ENCODE results near the gene MSLN.
"Not testable (repeated sequence)": the region's sequence is repeated elsewhere in the genome, so short reads cannot be mapped to it uniquely, and the experiment has no call there.

Gene MSLN

DNA sequence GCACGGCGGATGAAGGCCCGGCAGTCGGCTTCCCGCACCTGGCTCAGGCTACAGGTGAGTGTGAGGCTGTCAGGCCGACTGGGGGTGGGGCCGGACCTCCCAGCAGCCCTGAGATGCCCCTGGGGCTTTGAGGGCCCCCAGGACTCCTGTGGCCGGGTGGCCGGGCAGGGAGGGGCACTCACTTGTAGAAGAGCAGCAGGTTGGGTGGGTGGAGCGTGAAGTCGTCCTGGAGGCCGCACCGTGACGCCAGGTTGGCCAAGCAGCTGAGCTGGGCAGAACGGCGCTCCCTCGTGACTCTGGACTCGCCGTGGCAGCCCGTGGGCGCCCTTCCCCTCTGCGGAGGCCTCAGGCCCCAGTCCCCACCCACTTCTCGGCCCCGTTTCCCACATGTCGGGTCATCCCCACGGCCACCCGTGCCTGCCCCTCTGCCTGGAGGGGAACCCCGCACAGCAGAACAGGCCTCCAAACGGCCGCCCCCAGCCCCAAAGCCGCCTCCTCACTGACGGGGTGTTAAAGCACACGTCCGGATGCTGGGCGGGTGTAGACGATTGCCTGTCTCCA is 14.8 kb downstream of the MSLN start:
- Histone ChIP-seq H3K4me3 (ENCODE audit: low read length in 2 of 2) (no peak overlapping the region), H3K27ac (ENCODE audit: low read depth in 2 of 2, low read length in 2 of 2) (no peak overlapping the region), H3K36me3 (ENCODE audit: control insufficient read depth in 2 of 2, insufficient read depth in 2 of 2, low read length in 2 of 2) (no peaks in the 10 kb centered on the region), H3K27me3 (ENCODE audit: control insufficient read depth in 2 of 2, insufficient read depth in 2 of 2, low read length in 2 of 2) (peaks cover 4 to 12% of the 10 kb centered on the region in 2 donors), H3K9me3 (ENCODE audit: control insufficient read depth in 2 of 2, low read length in 2 of 2) (no peaks in the 10 kb centered on the region), H3K4me1 (ENCODE audit: control insufficient read depth in 2 of 2, insufficient read depth in 2 of 2, low read length in 2 of 2) (no peaks in the 10 kb centered on the region), H3K9ac (ENCODE audit: low read depth in 1 of 2, low read length in 2 of 2) (no peak overlapping the region)

DNA sequence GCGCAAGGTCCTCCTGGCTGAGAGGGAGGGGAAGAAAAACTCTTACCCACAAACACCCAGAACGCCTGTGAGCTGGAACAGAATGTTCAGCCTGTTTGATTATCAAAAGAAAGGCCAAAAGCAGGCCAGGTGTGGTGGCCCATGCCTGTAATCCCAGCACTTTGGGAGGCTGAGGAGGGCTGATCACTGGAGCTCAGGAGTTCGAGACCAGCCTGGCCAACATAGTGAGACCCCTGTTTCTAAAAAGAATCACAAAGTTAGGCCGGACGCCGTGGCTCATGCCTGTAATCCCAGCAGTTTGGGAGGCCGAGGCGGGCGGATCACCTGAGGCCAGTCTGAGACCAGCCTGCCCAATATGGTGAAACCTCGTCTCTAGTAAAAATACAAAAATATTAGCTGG is 15.8 kb downstream of the MSLN start:
- not testable (repeated sequence) for H3K9me3 ChIP-seq (ENCODE audit: control insufficient read depth in 2 of 2, low read length in 2 of 2); H3K36me3 ChIP-seq (ENCODE audit: control insufficient read depth in 2 of 2, insufficient read depth in 2 of 2, low read length in 2 of 2); H3K4me1 ChIP-seq (ENCODE audit: control insufficient read depth in 2 of 2, insufficient read depth in 2 of 2, low read length in 2 of 2); H3K27ac ChIP-seq (ENCODE audit: low read depth in 2 of 2, low read length in 2 of 2); H3K4me3 ChIP-seq (ENCODE audit: low read length in 2 of 2); H3K9ac ChIP-seq (ENCODE audit: low read depth in 1 of 2, low read length in 2 of 2)
- peaks cover 5 to 19% of the 10 kb centered on the region in 2 donors for H3K27me3 ChIP-seq (ENCODE audit: control insufficient read depth in 2 of 2, insufficient read depth in 2 of 2, low read length in 2 of 2)

DNA sequence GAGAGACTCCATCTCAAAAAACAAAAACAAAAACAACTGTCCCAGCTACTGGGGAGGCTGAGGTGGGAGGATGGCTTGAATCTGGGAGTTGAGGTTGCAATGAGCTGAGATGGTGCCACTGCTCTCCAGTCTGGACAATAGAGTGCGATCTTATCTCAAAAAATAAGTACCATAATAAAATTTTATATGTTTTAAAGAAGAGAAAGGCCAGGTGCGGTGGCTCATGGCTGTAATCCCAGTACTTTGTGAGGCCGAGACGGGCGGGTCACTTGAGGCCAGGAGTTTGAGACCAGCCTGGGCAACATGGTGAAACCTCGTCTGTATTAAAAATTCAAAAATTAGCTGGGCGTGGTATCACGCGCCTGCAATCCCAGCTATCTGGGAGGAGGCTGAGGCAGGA is 16.3 kb downstream of the MSLN start:
- no peak overlapping the region for H3K4me3 ChIP-seq (ENCODE audit: low read length in 2 of 2)
- H3K27ac ChIP-seq (ENCODE audit: low read depth in 2 of 2, low read length in 2 of 2), result no peak overlapping the region
- no peaks in the 10 kb centered on the region for H3K4me1 ChIP-seq (ENCODE audit: control insufficient read depth in 2 of 2, insufficient read depth in 2 of 2, low read length in 2 of 2)
- no peaks in the 10 kb centered on the region for H3K36me3 ChIP-seq (ENCODE audit: control insufficient read depth in 2 of 2, insufficient read depth in 2 of 2, low read length in 2 of 2)
- no peaks in the 10 kb centered on the region for H3K9me3 ChIP-seq (ENCODE audit: control insufficient read depth in 2 of 2, low read length in 2 of 2)
- no peak overlapping the region for H3K9ac ChIP-seq (ENCODE audit: low read depth in 1 of 2, low read length in 2 of 2)
- H3K27me3 ChIP-seq (ENCODE audit: control insufficient read depth in 2 of 2, insufficient read depth in 2 of 2, low read length in 2 of 2), result peaks cover 5 to 18% of the 10 kb centered on the region in 2 donors

DNA sequence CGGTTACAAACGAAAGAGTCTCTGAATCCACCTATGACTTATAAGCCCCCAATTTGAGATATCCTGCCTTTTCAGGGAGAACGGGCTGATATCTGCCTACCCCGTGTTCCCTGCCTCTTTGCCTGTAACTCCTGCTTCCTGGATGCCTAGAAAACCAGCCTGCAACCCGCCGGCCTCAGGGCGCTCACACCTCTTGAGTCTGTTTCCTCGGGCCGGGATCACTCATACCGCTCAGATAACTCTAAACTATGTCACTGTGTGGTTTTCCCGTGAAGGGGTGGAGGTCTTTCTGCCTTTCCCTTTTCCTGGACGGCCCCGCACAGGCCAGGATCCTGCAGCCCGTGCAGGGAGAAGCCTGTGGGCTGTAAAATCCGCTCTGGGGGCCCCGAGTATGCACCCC is 17.3 kb downstream of the MSLN start:
- Histone ChIP-seq H3K27me3 (ENCODE audit: control insufficient read depth in 2 of 2, insufficient read depth in 2 of 2, low read length in 2 of 2) (peaks cover 7 to 25% of the 10 kb centered on the region in 2 donors), H3K9ac (ENCODE audit: low read depth in 1 of 2, low read length in 2 of 2) (no peak overlapping the region), H3K36me3 (ENCODE audit: control insufficient read depth in 2 of 2, insufficient read depth in 2 of 2, low read length in 2 of 2) (no peaks in the 10 kb centered on the region), H3K4me1 (ENCODE audit: control insufficient read depth in 2 of 2, insufficient read depth in 2 of 2, low read length in 2 of 2) (no peaks in the 10 kb centered on the region), H3K27ac (ENCODE audit: low read depth in 2 of 2, low read length in 2 of 2) (no peak overlapping the region), H3K9me3 (ENCODE audit: control insufficient read depth in 2 of 2, low read length in 2 of 2) (no peaks in the 10 kb centered on the region), H3K4me3 (ENCODE audit: low read length in 2 of 2) (no peak overlapping the region)

DNA sequence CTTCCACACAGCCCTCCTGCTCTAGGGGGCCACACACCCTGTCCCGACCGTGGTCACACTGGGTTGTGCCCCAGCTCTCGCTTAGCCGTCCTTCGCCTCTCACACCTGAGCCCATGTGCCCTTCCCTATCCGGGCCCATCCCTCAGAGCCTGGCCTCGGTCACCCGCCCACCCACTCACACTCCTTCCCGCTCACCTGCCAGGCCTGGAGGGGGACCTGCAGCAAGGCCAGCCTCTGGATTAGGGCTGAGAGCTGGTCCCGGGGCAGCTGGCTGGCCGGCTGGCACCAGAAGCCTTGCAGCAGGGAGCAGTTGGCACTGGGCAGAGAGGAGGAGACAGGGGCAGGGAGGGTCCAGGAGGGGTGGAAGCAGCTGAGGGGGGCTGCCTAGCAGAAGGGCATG is 17.9 kb downstream of the MSLN start:
- Histone ChIP-seq H3K27me3 (ENCODE audit: control insufficient read depth in 2 of 2, insufficient read depth in 2 of 2, low read length in 2 of 2) (peaks cover 13 to 31% of the 10 kb centered on the region in 2 donors), H3K27ac (ENCODE audit: low read depth in 2 of 2, low read length in 2 of 2) (no peak overlapping the region), H3K9ac (ENCODE audit: low read depth in 1 of 2, low read length in 2 of 2) (no peak overlapping the region), H3K9me3 (ENCODE audit: control insufficient read depth in 2 of 2, low read length in 2 of 2) (no peaks in the 10 kb centered on the region), H3K36me3 (ENCODE audit: control insufficient read depth in 2 of 2, insufficient read depth in 2 of 2, low read length in 2 of 2) (no peaks in the 10 kb centered on the region), H3K4me1 (ENCODE audit: control insufficient read depth in 2 of 2, insufficient read depth in 2 of 2, low read length in 2 of 2) (no peaks in the 10 kb centered on the region), H3K4me3 (ENCODE audit: low read length in 2 of 2) (no peak overlapping the region)

DNA sequence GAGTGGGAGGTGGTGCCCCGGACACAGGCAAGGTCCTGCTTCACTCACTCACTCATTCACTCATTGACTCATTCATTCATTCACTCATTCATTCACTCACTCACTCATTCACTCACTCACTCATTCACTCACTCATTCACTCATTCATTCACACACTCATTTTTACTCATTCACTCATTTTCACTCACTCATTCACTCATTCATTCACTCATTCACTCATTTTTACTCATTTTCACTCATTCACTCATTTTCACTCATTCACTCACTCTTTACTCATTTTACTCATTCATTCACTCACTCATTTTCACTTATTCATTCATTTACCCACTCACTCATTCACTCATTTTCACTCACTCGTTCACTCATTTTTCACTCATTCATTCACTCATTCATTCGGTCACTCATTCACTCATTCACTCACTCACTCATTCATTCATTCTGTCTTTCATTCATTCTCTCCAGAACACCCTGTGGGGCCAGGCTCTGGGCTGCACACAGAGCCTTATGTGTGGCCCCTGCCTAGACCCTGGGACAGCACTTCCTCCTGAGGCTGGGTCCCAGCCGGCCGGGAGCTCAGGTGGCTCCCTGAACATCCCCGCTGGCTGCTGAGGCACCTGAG is 18.5 kb downstream of the MSLN start:
- Histone ChIP-seq H3K27me3 (ENCODE audit: control insufficient read depth in 2 of 2, insufficient read depth in 2 of 2, low read length in 2 of 2) (peaks cover 13 to 33% of the 10 kb centered on the region in 2 donors), H3K9me3 (ENCODE audit: control insufficient read depth in 2 of 2, low read length in 2 of 2) (no peaks in the 10 kb centered on the region), H3K4me3 (ENCODE audit: low read length in 2 of 2) (no peak overlapping the region), H3K9ac (ENCODE audit: low read depth in 1 of 2, low read length in 2 of 2) (no peak overlapping the region), H3K36me3 (ENCODE audit: control insufficient read depth in 2 of 2, insufficient read depth in 2 of 2, low read length in 2 of 2) (no peaks in the 10 kb centered on the region), H3K27ac (ENCODE audit: low read depth in 2 of 2, low read length in 2 of 2) (no peak overlapping the region), H3K4me1 (ENCODE audit: control insufficient read depth in 2 of 2, insufficient read depth in 2 of 2, low read length in 2 of 2) (no peaks in the 10 kb centered on the region)

DNA sequence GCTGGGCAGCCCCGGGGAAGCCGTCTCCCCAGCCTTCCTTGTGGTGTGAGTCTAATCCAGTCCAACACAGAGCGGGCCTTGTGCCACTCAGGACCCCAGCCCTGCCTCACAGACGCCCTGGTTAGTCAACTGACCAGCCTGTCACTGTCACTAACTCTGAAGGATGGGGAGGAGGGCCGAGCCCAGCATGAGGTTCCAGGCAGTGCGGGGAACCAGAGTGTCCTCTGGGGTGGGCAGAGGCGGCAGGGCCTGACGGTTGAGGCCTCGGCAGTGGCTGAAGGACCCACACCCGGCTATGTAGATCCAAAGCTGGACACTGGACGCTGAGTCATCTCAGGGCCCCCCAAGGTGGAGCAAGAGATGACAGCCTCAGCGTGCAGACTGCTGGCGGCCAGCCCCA is 19.0 kb downstream of the MSLN start:
- no peak overlapping the region for H3K4me3 ChIP-seq (ENCODE audit: low read length in 2 of 2)
- H3K27me3 ChIP-seq (ENCODE audit: control insufficient read depth in 2 of 2, insufficient read depth in 2 of 2, low read length in 2 of 2), result peaks cover 13 to 33% of the 10 kb centered on the region in 2 donors
- no peak overlapping the region for H3K27ac ChIP-seq (ENCODE audit: low read depth in 2 of 2, low read length in 2 of 2)

DNA sequence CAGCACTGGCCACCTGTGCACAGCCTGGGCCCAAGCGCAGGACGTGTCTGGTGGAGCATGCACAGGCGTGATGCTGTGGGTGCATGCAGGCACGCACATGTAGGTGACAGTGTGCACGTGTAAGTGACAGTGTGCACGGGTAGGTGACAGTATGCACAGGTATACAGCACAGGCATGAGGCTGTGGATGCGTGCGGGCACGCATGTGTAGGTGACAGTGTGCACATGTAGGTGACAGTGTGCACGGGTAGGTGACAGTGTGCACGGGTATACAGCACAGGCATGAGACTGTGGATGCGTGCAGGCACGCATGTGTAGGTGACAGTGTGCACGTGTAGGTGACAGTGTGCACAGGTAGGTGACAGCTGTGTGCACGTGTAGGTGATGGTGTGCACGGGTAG is 19.8 kb downstream of the MSLN start:
- Histone ChIP-seq H3K4me3 (ENCODE audit: low read length in 2 of 2) (no peak overlapping the region), H3K9ac (ENCODE audit: low read depth in 1 of 2, low read length in 2 of 2) (no peak overlapping the region), H3K4me1 (ENCODE audit: control insufficient read depth in 2 of 2, insufficient read depth in 2 of 2, low read length in 2 of 2) (no peaks in the 10 kb centered on the region), H3K27me3 (ENCODE audit: control insufficient read depth in 2 of 2, insufficient read depth in 2 of 2, low read length in 2 of 2) (peaks cover 13 to 33% of the 10 kb centered on the region in 2 donors), H3K9me3 (ENCODE audit: control insufficient read depth in 2 of 2, low read length in 2 of 2) (no peaks in the 10 kb centered on the region), H3K36me3 (ENCODE audit: control insufficient read depth in 2 of 2, insufficient read depth in 2 of 2, low read length in 2 of 2) (no peaks in the 10 kb centered on the region), H3K27ac (ENCODE audit: low read depth in 2 of 2, low read length in 2 of 2) (no peak overlapping the region)

More for the DNA sequence above, 19.0 kb downstream of the MSLN start:
- Histone ChIP-seq H3K36me3 (ENCODE audit: control insufficient read depth in 2 of 2, insufficient read depth in 2 of 2, low read length in 2 of 2) (no peaks in the 10 kb centered on the region), H3K4me1 (ENCODE audit: control insufficient read depth in 2 of 2, insufficient read depth in 2 of 2, low read length in 2 of 2) (no peaks in the 10 kb centered on the region), H3K9me3 (ENCODE audit: control insufficient read depth in 2 of 2, low read length in 2 of 2) (no peaks in the 10 kb centered on the region), H3K9ac (ENCODE audit: low read depth in 1 of 2, low read length in 2 of 2) (no peak overlapping the region)

DNA sequence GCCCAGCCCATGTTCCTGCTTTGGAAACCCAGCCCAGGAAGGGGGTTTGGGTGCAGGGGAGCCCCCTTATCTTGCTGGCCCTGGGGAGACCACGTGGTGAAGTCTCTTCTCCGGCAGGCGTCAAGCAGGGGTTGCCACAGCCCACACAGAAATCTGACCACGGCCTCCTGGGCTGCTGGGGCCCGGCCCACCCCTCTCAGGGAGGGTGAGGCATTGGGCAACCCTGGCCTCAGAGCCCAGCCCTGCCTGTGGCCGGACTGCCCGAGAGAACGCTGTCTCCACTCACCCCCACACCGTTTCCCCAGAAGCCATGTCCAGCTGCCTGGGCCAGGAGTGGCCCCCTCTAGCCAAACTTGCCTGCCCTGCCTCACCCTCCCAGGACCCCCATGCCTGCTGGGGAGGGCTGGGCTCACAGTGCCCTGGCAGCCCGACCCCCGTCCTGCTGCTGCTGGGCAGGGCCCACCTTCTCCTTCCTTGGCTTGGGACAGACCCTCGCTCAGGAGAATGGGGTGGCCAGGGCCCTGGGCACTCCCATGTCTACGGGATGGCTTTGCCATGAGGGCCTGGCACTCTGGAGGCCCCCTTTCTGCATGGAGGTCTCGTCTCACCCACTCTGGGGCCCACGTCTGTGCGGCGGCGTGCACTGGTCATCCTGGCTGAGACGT is 20.9 kb downstream of the MSLN start:
- peaks cover 13 to 33% of the 10 kb centered on the region in 2 donors for H3K27me3 ChIP-seq (ENCODE audit: control insufficient read depth in 2 of 2, insufficient read depth in 2 of 2, low read length in 2 of 2)
- no peak overlapping the region for H3K27ac ChIP-seq (ENCODE audit: low read depth in 2 of 2, low read length in 2 of 2)
- H3K4me1 ChIP-seq (ENCODE audit: control insufficient read depth in 2 of 2, insufficient read depth in 2 of 2, low read length in 2 of 2), result no peaks in the 10 kb centered on the region
- H3K4me3 ChIP-seq (ENCODE audit: low read length in 2 of 2), result no peak overlapping the region
- H3K9ac ChIP-seq (ENCODE audit: low read depth in 1 of 2, low read length in 2 of 2), result no peak overlapping the region
- H3K9me3 ChIP-seq (ENCODE audit: control insufficient read depth in 2 of 2, low read length in 2 of 2), result no peaks in the 10 kb centered on the region
- H3K36me3 ChIP-seq (ENCODE audit: control insufficient read depth in 2 of 2, insufficient read depth in 2 of 2, low read length in 2 of 2), result peaks cover 2 to 3% of the 10 kb centered on the region in 2 donors

DNA sequence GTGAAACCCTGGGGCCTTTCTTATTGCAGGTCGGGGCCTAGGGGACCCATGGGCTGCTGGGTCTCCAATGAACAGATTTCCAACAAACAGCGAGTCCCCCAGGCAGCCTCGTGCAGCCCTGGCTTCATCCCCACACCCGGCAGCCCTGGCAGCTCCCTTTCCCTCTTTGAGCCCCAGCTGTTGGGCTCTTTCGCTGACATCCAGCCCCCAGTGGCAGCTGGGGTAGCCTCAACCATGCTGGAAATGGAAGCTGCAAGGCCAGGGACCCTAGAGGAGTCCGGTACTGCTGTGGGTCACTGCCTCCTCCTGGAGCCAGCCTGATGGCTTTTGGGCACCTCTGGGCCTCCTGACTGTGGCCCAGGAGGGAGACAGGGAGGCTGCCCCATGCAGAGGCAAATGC is 21.7 kb downstream of the MSLN start:
- Histone ChIP-seq H3K27ac (ENCODE audit: low read depth in 2 of 2, low read length in 2 of 2) (no peak overlapping the region), H3K9me3 (ENCODE audit: control insufficient read depth in 2 of 2, low read length in 2 of 2) (no peaks in the 10 kb centered on the region), H3K4me3 (ENCODE audit: low read length in 2 of 2) (no peak overlapping the region), H3K27me3 (ENCODE audit: control insufficient read depth in 2 of 2, insufficient read depth in 2 of 2, low read length in 2 of 2) (peaks cover 13 to 33% of the 10 kb centered on the region in 2 donors), H3K4me1 (ENCODE audit: control insufficient read depth in 2 of 2, insufficient read depth in 2 of 2, low read length in 2 of 2) (peaks cover 1 to 3% of the 10 kb centered on the region in 2 donors), H3K36me3 (ENCODE audit: control insufficient read depth in 2 of 2, insufficient read depth in 2 of 2, low read length in 2 of 2) (peaks cover 4% of the 10 kb centered on the region in 2 donors), H3K9ac (ENCODE audit: low read depth in 1 of 2, low read length in 2 of 2) (no peak overlapping the region)

Data from mucosa of rectum (tissue), 2 donors.